HTERT RPE-1 (cell line): ENCODE measurements around the gene PALS1.

Experiments used
- in situ Hi-C: fragments of 300-500 bp; cut with MboI; formaldehyde crosslinking; loops from 4 replicates; pipeline ENCODE4 v1.14.3; 2020; ENCODE audit warnings: low sequenced_read_pairs

The PALS1 gene

GRCh38 chr14:67241411-67242167 is at the start of gene PALS1:
PALS1 (plus strand) TSS chr14:67241435; CDS start chr14:67279171, 37,736 bp downstream.
- in situ Hi-C loops, result no loop called here

- in situ Hi-C loops, result no loop called here
These were observed 49.4 kb upstream of the PALS1 start for GRCh38 chr14:67191768-67192290.

GRCh38 chr14:67192366-67192765 is 48.9 kb upstream of the PALS1 start:
- in situ Hi-C loops, result no loop called here

GRCh38 chr14:67195279-67195678 is 46.0 kb upstream of the PALS1 start:
- in situ Hi-C loops, result no loop called here

GRCh38 chr14:67199016-67199415 is 42.2 kb upstream of the PALS1 start:
- in situ Hi-C loops, result no loop called here

GRCh38 chr14:67207810-67208209 is 33.4 kb upstream of the PALS1 start:
- in situ Hi-C loops, result no loop called here

GRCh38 chr14:67218126-67218525 is 23.1 kb upstream of the PALS1 start:
- in situ Hi-C loops, result no loop called here

GRCh38 chr14:67221248-67221981 is 19.8 kb upstream of the PALS1 start:
- in situ Hi-C loops, result no loop called here

- in situ Hi-C loops, result no loop called here
These were observed 19.3 kb upstream of the PALS1 start for GRCh38 chr14:67221982-67222328.

GRCh38 chr14:67225523-67225922 is 15.7 kb upstream of the PALS1 start:
- in situ Hi-C loops, result no loop called here

- in situ Hi-C loops, result no loop called here
These were observed 12.8 kb upstream of the PALS1 start for GRCh38 chr14:67228325-67228984.

- in situ Hi-C loops, result no loop called here
These were observed 9.2 kb upstream of the PALS1 start for GRCh38 chr14:67232066-67232465.

GRCh38 chr14:67232621-67233020 is 8.6 kb upstream of the PALS1 start:
- in situ Hi-C loops, result no loop called here

- in situ Hi-C loops, result no loop called here
These were observed 3.6 kb upstream of the PALS1 start for GRCh38 chr14:67237591-67237990.

- in situ Hi-C loops, result no loop called here
These were observed 1.7 kb upstream of the PALS1 start for GRCh38 chr14:67239582-67239981.

GRCh38 chr14:67240168-67240932 is 885 bp upstream of the PALS1 start:
- in situ Hi-C loops, result no loop called here

GRCh38 chr14:67240978-67241410 is 241 bp upstream of the PALS1 start:
- in situ Hi-C loops, result no loop called here

- in situ Hi-C loops, result no loop called here
These were observed 859 bp downstream of the PALS1 start for GRCh38 chr14:67242168-67242420.

- in situ Hi-C loops, result no loop called here
These were observed 3.9 kb downstream of the PALS1 start for GRCh38 chr14:67245104-67245503.

- in situ Hi-C loops, result no loop called here
These were observed 10.5 kb downstream of the PALS1 start for GRCh38 chr14:67251573-67252226.
